Gastroesophageal sphincter (tissue), 3 donors: ENCODE results near the gene FNDC10.

Source experiments
- EP300 ChIP-seq: sonication (generic); formaldehyde crosslinking; IDR thresholded peaks from one replicate; pipeline ENCODE4 v1.6.1; 2017; ENCODE audit warnings: antibody characterized with exemption, mild to moderate bottlenecking
- POLR2AphosphoS5 ChIP-seq: sonication (generic); formaldehyde crosslinking; IDR thresholded peaks from one replicate; pipeline ENCODE4 v1.6.1; 2017; ENCODE audit warnings: antibody characterized with exemption
- TF ChIP-seq, protein P1 (sequence below), 4 experiments: fragments of 200-600 bp in 2 of 4; fragments of 450-650 bp in 2 of 4; sonication (generic) in 1 of 4; IDR thresholded peaks; one replicate each; pipeline ENCODE4 v1.5.1; 2017 to 2019; ENCODE audit warnings: antibody characterized with exemption in 4 of 4, mild to moderate bottlenecking in 2 of 4, moderate library complexity in 2 of 4

DNA sequence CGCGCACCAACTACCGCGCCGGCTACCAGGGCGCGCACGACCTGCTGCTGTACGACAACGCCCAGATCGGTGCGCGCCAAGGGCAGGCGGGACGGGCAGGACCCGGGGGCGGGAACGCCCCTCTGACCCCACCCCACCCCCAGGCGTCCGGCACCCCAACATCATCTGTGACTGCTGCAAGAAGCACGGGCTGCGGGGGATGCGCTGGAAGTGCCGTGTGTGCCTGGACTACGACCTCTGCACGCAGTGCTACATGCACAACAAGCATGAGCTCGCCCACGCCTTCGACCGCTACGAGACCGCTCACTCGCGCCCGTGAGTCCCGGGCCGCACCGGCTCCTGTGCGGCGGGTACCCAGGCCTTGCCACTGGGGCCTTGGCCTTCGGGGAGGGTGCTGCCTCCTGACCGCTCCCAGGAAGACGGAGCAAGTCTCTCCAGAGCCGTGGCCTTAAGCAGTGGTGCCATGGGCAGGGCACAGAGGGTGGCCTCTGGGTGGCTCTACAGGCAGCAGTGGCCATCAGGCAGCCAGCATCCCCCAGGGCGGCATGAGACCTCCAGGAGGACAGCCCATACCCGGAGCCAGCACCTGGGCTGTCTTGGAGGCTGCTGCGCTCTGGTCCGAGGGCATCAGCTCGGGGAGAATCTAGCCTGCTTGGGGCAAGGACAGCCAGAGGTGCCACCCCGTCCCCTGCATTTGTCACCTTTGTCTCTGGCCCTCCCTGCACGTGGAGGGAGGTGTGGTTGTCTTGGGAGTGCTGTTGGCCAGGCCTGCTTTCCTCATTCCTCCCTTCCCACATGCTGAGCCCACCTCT lies 23.9 kb upstream of the FNDC10 start:
- TF ChIP-seq, protein P1, sequence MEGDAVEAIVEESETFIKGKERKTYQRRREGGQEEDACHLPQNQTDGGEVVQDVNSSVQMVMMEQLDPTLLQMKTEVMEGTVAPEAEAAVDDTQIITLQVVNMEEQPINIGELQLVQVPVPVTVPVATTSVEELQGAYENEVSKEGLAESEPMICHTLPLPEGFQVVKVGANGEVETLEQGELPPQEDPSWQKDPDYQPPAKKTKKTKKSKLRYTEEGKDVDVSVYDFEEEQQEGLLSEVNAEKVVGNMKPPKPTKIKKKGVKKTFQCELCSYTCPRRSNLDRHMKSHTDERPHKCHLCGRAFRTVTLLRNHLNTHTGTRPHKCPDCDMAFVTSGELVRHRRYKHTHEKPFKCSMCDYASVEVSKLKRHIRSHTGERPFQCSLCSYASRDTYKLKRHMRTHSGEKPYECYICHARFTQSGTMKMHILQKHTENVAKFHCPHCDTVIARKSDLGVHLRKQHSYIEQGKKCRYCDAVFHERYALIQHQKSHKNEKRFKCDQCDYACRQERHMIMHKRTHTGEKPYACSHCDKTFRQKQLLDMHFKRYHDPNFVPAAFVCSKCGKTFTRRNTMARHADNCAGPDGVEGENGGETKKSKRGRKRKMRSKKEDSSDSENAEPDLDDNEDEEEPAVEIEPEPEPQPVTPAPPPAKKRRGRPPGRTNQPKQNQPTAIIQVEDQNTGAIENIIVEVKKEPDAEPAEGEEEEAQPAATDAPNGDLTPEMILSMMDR (IDR thresholded peaks at IDR 0.05), result no peak
- TF ChIP-seq POLR2AphosphoS5 (no peak), EP300 (no peak)
